Measurements from ENCODE around the gene STK32A. TPM values are rescaled to one million over a fixed set of nuclear protein-coding genes. Genes with fewer than 3 reads are reported as not detected.

STK32A gene
- total RNA-seq, 2 donors from 2014 or later = not detected

DNA sequence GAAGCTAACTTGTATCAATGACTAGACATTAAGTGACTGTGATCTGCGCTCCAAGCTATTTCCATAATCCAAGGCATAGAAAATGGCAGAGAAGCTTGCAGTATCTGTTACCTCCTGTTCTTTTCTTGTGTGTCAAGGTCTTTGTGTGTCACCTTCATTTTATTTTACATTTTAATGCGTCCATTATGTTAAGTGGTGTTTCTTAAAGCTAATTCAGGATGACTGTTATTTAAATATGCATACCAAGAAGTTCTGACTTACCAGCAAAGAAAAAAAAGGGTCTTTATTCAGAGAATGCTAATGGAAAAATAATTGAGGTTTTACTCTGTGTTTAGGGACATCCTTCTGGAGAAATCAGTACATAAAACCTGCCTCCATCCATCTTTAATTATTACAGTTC is 52.3 kb downstream of the STK32A start:
- Mint-ChIP-seq H3K27me3 (no peaks in the 10 kb centered on the region), H3K27ac (no peak overlapping the region), H3K4me3 (no peak overlapping the region), H3K4me1 (no peaks in the 10 kb centered on the region), H3K36me3 (ENCODE audit: low read depth) (no peaks in the 10 kb centered on the region)
- H3K9me3 ChIP-seq (ENCODE audit: control insufficient read depth, low read length, poor library complexity, severe bottlenecking) = no peaks in the 10 kb centered on the region
- no peak for DNase-seq
- ATAC-seq = no peak

DNA sequence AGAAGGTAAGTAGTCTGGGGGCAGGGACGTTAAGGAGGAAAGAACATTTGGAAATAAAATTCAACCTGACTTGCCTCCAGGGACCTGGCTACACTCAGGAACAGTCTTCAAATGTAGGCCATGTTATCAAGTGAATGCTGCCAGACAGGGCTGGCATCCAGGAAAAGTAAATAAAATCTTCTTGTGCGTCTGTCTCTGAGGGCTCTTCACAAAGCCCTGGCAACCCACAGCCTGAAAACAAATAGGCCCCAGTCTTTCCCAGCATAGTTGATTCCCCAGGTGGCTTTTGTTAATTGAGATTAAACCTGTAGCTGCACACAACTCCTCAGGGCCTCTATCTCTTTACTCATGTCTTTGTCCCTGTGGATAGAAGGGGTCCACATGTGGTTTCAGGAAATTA is 55.4 kb downstream of the STK32A start:
- Mint-ChIP-seq H3K36me3 (ENCODE audit: low read depth) (no peaks in the 10 kb centered on the region), H3K4me1 (no peaks in the 10 kb centered on the region), H3K4me3 (no peak overlapping the region), H3K27me3 (no peaks in the 10 kb centered on the region), H3K27ac (no peak overlapping the region)
- ATAC-seq (no peak), DNase-seq (no peak)
- H3K9me3 ChIP-seq (ENCODE audit: control insufficient read depth, low read length, poor library complexity, severe bottlenecking) = no peaks in the 10 kb centered on the region

DNA sequence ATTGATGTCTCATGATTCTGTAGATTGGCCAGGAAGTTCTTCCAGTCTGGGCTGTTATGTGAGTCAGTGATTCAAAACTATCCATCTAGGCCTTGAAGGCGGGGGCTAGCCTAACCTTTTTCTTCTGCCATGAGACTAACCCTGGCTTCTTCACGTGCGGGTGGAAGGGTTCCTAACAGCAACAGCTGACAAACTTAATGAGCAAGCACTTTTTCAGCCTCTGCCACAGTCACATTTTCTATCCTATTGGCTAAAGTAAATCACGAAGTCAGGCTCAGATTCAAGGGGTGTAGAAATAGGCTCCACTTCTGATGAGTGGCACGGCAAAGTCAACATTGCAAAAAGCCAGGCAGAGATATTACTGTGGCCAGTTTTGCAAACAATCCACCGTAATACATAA is 68.4 kb downstream of the STK32A start:
- Mint-ChIP-seq H3K36me3 (ENCODE audit: low read depth) (no peaks in the 10 kb centered on the region), H3K27ac (no peak overlapping the region), H3K4me3 (no peak overlapping the region), H3K4me1 (no peaks in the 10 kb centered on the region), H3K27me3 (peaks cover 5% of the 10 kb centered on the region)
- ATAC-seq = no peak
- H3K9me3 ChIP-seq (ENCODE audit: control insufficient read depth, low read length, poor library complexity, severe bottlenecking) = no peaks in the 10 kb centered on the region
- no peak for DNase-seq

DNA sequence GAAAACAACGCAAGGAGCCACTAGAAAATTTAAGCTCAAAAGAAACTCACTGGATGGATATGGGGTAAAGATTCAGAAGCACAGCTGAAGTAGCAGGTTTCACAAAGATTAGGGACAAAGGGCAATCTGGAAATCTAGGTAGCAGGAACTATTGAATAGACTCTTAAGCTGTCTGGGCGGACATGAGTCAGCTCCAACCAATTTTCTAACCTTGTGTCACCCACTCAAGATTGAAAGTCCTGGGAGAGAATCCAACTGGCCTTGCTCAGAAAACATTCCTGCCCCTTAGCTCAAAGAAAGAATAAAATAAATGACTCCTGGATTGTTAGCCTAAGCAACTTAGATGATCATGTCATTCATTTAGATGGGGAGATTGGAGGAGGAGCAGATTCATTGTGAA is 69.2 kb downstream of the STK32A start:
- DNase-seq (no peak), ATAC-seq (no peak)
- H3K36me3 Mint-ChIP-seq (ENCODE audit: low read depth) = no peaks in the 10 kb centered on the region
- peaks cover 5% of the 10 kb centered on the region for H3K27me3 Mint-ChIP-seq
- H3K4me3 Mint-ChIP-seq = no peak overlapping the region
- no peaks in the 10 kb centered on the region for H3K9me3 ChIP-seq (ENCODE audit: control insufficient read depth, low read length, poor library complexity, severe bottlenecking)
- no peak overlapping the region for H3K27ac Mint-ChIP-seq
- H3K4me1 Mint-ChIP-seq = no peaks in the 10 kb centered on the region

DNA sequence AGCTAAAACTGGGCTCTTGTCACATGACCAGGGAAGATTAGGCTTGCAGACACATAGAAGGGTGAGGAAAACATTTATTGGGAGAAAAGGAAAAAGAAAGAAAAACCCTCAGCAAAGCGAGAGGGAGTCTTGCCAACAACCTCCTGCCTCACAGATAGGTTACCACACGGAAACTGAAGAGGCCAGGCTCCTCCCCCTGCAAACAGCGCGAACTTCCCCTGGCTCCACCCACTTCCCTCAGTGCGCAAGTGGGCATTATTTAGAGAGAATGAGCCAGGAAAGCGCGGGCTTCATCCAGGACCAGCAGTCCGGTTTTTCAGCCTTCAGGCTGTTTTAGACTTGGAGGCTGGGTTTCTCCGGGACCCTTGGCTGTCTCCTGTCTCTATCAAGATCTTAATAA is 70.3 kb downstream of the STK32A start:
- Mint-ChIP-seq H3K4me3 (no peak overlapping the region), H3K27me3 (peaks cover 5% of the 10 kb centered on the region), H3K27ac (no peak overlapping the region), H3K36me3 (ENCODE audit: low read depth) (no peaks in the 10 kb centered on the region), H3K4me1 (no peaks in the 10 kb centered on the region)
- no peaks in the 10 kb centered on the region for H3K9me3 ChIP-seq (ENCODE audit: control insufficient read depth, low read length, poor library complexity, severe bottlenecking)
- ATAC-seq (no peak), DNase-seq (no peak)

DNA sequence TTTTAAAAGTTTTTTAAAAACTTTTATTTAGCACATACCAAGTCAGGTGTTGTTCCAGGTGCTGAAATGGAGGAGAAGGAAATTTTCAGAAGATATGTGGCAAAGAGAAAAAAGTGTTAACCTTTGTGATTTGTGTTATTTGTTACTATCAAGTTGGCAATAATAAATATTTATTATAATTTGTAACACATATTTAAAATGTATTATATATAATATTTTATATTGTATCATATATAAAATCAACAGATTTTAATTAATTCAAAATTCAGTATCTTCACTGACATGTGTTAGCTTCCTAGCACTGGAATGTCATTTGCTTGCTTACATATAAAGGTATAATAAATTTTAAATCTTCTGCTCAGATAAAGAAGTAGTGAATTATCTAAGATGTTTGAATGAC is 71.5 kb downstream of the STK32A start:
- no peaks in the 10 kb centered on the region for H3K9me3 ChIP-seq (ENCODE audit: control insufficient read depth, low read length, poor library complexity, severe bottlenecking)
- Mint-ChIP-seq H3K27ac (no peak overlapping the region), H3K36me3 (ENCODE audit: low read depth) (no peaks in the 10 kb centered on the region), H3K4me1 (no peaks in the 10 kb centered on the region), H3K4me3 (no peak overlapping the region), H3K27me3 (peaks cover 5% of the 10 kb centered on the region)
- ATAC-seq (no peak), DNase-seq (no peak)

DNA sequence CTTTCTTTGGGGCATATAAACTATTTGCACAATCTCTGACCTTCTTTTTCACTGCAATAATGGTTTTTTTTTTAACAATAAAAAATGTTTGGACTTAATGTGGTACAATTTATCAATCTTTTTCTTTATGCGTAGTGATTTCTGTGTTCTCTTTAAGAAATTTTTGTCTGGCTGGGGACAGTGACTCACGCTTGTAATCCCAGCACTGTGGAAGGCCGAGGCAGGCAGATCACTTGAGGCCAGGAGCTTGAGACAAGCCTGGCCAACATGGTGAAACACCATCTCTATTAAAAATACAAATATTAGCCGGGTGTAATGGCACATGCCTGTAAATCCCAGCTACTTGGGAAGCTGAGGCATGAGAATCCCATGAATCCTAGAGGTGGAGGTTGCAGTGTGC is 72.3 kb downstream of the STK32A start:
- peaks cover under 1% of the 10 kb centered on the region for H3K27me3 Mint-ChIP-seq
- no peak overlapping the region for H3K27ac Mint-ChIP-seq
- no peaks in the 10 kb centered on the region for H3K9me3 ChIP-seq (ENCODE audit: control insufficient read depth, low read length, poor library complexity, severe bottlenecking)
- no peak overlapping the region for H3K4me3 Mint-ChIP-seq
- no peak for DNase-seq
- ATAC-seq = no peak
- H3K36me3 Mint-ChIP-seq (ENCODE audit: low read depth) = no peaks in the 10 kb centered on the region
- no peaks in the 10 kb centered on the region for H3K4me1 Mint-ChIP-seq

DNA sequence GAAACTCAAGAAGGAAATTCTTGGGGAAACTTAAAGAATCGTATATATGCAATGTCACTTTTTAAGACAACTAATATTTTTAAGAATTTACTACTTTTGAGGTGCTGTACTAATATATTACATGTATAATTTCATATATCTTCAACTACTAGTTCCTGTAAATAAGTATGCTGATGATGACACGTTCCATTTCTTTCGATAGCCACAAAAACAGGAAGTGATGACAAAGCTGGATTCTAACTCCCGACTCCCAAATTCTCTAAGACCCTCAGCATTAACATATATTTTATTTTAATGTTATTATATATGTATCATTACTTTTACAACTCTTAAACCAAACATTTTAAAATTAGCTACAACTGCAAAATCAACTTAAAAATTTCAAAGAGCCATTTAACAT is 74.8 kb downstream of the STK32A start:
- Mint-ChIP-seq H3K4me1 (no peaks in the 10 kb centered on the region), H3K36me3 (ENCODE audit: low read depth) (no peaks in the 10 kb centered on the region), H3K27ac (no peak overlapping the region), H3K4me3 (no peak overlapping the region), H3K27me3 (no peaks in the 10 kb centered on the region)
- no peaks in the 10 kb centered on the region for H3K9me3 ChIP-seq (ENCODE audit: control insufficient read depth, low read length, poor library complexity, severe bottlenecking)
- no peak for DNase-seq
- ATAC-seq = no peak

DNA sequence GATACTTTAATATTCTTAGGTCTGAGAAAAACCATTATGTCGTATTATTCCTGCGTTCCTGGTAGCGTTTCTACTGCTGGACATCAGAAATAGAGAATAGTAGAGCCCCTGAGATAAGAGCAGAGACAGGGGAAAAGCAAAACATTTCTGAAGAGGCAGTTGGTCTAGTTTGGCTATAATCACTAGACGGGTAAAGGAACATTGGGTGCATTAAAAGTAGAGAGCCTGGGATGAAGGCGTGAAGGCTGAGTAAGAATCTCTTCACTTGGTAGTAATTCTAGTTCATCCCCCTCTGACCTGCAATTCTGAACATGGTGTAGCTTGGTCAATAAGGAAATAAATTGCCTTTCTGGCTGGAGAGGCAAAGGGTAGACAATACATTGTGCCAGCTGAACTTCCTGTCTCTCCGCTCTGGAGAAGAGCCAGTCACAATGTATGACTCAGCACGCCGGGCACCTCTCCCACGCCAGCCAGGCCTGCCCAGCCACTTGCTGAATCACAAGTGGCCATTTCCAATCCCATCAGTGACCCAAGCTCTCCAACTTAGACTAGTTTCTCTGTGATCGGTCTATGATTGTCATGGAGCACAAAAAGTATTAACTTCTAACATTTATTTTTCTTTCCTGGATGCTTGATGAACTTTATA is 75.4 kb downstream of the STK32A start:
- Mint-ChIP-seq H3K4me1 (no peaks in the 10 kb centered on the region), H3K36me3 (ENCODE audit: low read depth) (no peaks in the 10 kb centered on the region), H3K4me3 (no peak overlapping the region), H3K27me3 (no peaks in the 10 kb centered on the region), H3K27ac (no peak overlapping the region)
- no peak for ATAC-seq
- no peaks in the 10 kb centered on the region for H3K9me3 ChIP-seq (ENCODE audit: control insufficient read depth, low read length, poor library complexity, severe bottlenecking)
- DNase-seq = no peak

DNA sequence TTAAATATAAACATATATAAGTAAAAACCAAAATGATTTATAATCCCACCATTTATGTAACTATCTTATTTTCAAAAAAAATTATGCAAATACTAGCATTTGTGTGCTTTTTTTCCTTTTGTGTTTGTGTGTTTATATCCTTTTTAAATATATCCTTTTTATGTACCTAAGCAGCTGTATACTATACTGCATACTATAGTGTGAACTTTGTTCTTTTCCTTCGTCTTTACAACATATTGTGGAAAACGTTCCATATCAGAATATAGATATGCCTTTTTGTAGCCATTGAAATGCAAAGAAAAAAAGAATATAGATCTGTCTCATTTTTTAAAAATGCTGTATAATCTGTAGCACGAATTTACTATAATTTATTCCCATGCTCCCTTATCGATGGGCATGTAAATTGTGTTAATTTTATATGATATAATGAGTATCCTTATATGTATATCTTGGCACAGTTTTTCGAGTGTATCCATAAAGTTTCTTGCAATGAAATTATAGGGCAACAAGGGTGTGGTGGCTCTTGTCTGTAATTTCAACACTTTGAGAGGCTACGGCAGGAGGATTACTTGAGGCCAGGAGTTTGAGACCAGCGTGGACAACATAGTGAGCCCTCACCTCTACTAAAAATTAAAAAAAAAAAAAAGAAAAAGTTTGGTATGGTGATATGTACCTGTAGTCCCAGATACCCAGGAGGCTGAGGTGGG is 83.3 kb downstream of the STK32A start:
- ATAC-seq (no peak), DNase-seq (no peak)
- no peak overlapping the region for H3K4me3 Mint-ChIP-seq
- no peaks in the 10 kb centered on the region for H3K9me3 ChIP-seq (ENCODE audit: control insufficient read depth, low read length, poor library complexity, severe bottlenecking)
- no peaks in the 10 kb centered on the region for H3K27me3 Mint-ChIP-seq
- H3K36me3 Mint-ChIP-seq (ENCODE audit: low read depth) = no peaks in the 10 kb centered on the region
- H3K4me1 Mint-ChIP-seq = peaks cover 2% of the 10 kb centered on the region
- H3K27ac Mint-ChIP-seq = no peak overlapping the region

DNA sequence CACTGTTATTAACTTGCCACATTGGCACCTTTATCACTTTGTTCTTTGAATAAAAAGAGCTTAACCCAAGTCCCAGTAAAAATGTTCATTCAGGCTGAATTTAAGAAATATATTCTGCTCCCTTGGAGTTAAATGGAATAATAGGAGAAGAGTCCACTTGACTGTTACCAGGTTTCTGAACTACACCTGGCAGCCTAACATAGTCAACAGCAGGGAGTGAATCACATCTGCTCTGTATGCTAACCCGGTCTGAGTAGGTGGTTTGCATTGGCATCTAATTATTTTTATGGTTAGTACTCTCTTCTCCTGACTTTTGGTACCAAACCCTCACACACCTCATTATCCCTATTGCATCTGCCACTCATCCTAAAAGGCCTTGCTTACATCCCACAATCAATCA is 86.7 kb downstream of the STK32A start:
- ATAC-seq = no peak
- no peak overlapping the region for H3K27ac Mint-ChIP-seq

DNA sequence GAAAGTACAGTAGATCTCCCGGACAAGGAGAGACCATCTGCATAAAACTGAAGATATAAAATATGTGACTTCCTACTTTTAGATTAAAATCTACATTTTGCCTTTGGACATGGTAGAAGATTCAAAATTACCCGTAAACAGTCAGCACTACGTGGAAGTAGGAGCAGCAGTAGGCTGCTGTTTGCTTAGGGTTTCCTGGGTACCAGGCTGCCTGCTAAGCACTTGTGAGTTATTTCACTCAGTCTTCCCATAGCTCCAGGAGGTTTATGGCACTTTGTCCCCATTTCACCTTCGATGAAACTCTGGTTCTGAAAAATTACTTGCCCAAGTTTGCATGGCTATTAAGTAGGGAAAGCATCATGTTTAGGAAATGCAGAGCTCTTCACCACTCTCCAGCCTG is 92.6 kb downstream of the STK32A start:
- DNase-seq = no peak
- Mint-ChIP-seq H3K36me3 (ENCODE audit: low read depth) (no peaks in the 10 kb centered on the region), H3K4me3 (no peak overlapping the region), H3K4me1 (peaks cover 2% of the 10 kb centered on the region), H3K27me3 (peaks cover 12% of the 10 kb centered on the region), H3K27ac (no peak overlapping the region)
- no peaks in the 10 kb centered on the region for H3K9me3 ChIP-seq (ENCODE audit: control insufficient read depth, low read length, poor library complexity, severe bottlenecking)
- ATAC-seq = no peak

More for the DNA sequence above, 86.7 kb downstream of the STK32A start:
- no peaks in the 10 kb centered on the region for H3K9me3 ChIP-seq (ENCODE audit: control insufficient read depth, low read length, poor library complexity, severe bottlenecking)
- Mint-ChIP-seq H3K4me1 (peaks cover 2% of the 10 kb centered on the region), H3K4me3 (no peak overlapping the region), H3K27me3 (no peaks in the 10 kb centered on the region), H3K36me3 (ENCODE audit: low read depth) (no peaks in the 10 kb centered on the region)
- DNase-seq = no peak

DNA sequence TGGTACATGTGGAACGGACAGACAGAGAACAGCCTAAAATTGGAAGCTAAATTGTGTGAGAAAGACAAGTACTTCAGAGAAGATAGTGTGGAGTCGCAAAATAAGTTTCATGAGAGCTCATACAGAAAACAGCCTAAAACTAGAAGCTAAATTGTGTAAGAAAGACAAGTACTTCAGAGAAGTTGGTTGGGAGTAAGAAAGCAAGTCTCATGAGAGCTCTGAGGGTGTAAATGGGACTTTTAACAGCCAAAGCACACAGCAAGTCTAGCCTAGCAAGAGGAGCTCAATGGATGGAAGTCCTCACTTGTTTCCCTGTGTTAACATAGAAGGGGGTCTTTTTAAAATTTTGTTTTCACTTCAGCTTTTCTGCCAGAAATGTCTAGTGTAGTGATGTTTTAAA is 93.1 kb downstream of the STK32A start:
- Mint-ChIP-seq H3K36me3 (ENCODE audit: low read depth) (no peaks in the 10 kb centered on the region), H3K4me3 (no peak overlapping the region), H3K4me1 (no peaks in the 10 kb centered on the region), H3K27ac (no peak overlapping the region), H3K27me3 (peaks cover 12% of the 10 kb centered on the region)
- DNase-seq (no peak), ATAC-seq (no peak)
- no peaks in the 10 kb centered on the region for H3K9me3 ChIP-seq (ENCODE audit: control insufficient read depth, low read length, poor library complexity, severe bottlenecking)

DNA sequence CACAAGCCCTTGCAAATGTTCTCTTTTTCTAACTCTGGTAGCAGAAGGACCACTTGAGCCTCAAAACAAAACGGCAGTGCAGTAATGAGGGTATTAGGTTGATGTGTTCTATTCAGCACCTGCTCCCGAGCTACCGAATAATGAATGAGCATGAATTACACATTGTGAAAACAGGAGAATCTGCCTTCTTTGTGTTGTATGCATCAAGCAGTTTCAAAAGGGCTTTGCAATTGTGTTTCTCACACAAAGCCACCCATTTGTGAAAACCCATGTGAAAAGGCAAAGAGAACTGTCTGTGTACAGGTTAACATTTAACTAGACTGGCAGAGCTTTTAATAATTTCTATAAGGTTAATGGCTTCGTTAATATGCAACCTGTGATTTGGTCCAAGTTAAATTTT is 97.8 kb downstream of the STK32A start:
- no peak for ATAC-seq
- Mint-ChIP-seq H3K4me1 (no peaks in the 10 kb centered on the region), H3K36me3 (ENCODE audit: low read depth) (no peaks in the 10 kb centered on the region), H3K4me3 (no peak overlapping the region), H3K27ac (no peak overlapping the region), H3K27me3 (peaks cover 12% of the 10 kb centered on the region)
- H3K9me3 ChIP-seq (ENCODE audit: control insufficient read depth, low read length, poor library complexity, severe bottlenecking) = no peaks in the 10 kb centered on the region
- DNase-seq = no peak

All from T-helper 17 cell (primary cell).